Astrocyte (in vitro differentiated cells and primary cell): ENCODE data around the gene SERPINB1.

Experiments used
- CTCF ChIP-seq: IDR thresholded peaks from 2 replicates; pipeline ENCODE4 v1.5.1; 2011; ENCODE audit warnings: low read depth, mild to moderate bottlenecking, inconsistent platforms, low read length, moderate library complexity; ENCODE audit not compliant: insufficient read depth
- EZH2 ChIP-seq: IDR thresholded peaks from 2 replicates; pipeline ENCODE4 v1.6.1; 2012; ENCODE audit warnings: mild to moderate bottlenecking, low read length, inconsistent platforms; ENCODE audit not compliant: insufficient read depth

- TF ChIP-seq CTCF (no peak), EZH2 (no peak)
Measured at GRCh38 chr6:2809015-2809414, 32.6 kb downstream of the SERPINB1 start.
